ENCODE data around the gene ZDHHC4. TPM values are rescaled to one million over a fixed set of nuclear protein-coding genes. Genes with fewer than 3 reads are reported as not detected.

ZDHHC4 gene
- total and polyA plus RNA-seq, 9 of the 15 experiments (the other 6 are each of a cell fraction or from before 2014, with no cell fraction given), result 33.4 to 106 (median 58.3) TPM

GRCh38 chr7:6577369-6578113 lies at the start of gene ZDHHC4 (continued):
- TF ChIP-seq ZNF740 (CRISPR knock-in tag; IDR thresholded peaks at IDR 0.05) (no peak), ZNF740 (tag; IDR thresholded peaks at IDR 0.05) (no peak), ZNF347 (CRISPR knock-in tag; IDR thresholded peaks at IDR 0.05; ENCODE audit: low read depth) (no peak), ZNF197 (CRISPR knock-in tag; IDR thresholded peaks at IDR 0.05; ENCODE audit: low read depth) (no peak)

- intact Hi-C loops (cut with micrococcal nuclease) (no loop called here), in situ Hi-C loops (cut with MboI) (no loop called here)
- no peaks in the 10 kb centered on the region for H3K9me1 ChIP-seq (ENCODE audit: control insufficient read depth, insufficient read depth, low read length)
- peaks cover 25 to 72% of the 10 kb centered on the region in 2 experiments; a peak in 4 of 5 replicates for H3K27me3 ChIP-seq (ENCODE audit: control insufficient read depth in 2 of 2, insufficient read depth in 2 of 2, low read length in 2 of 2)
- CTCF ChIA-PET (ENCODE audit: low intra/inter-chr PET ratio), result no interaction called here
- no peak overlapping the region for H3K4me2 ChIP-seq (ENCODE audit: insufficient read depth, low read length)
- H3K9me3 ChIP-seq (replicated peaks; ENCODE audit: control insufficient read depth, insufficient read depth, low read depth, low read length), result no peaks in the 10 kb centered on the region
- FAIRE-seq, result no peak
- DNase-seq (ENCODE audit: extremely low read depth in 1 of 4, low spot score in 3 of 4), result no peak
- no peak overlapping the region for H2AFZ ChIP-seq (ENCODE audit: low read depth, low read length)
- H3K79me2 ChIP-seq (ENCODE audit: control insufficient read depth, insufficient read depth, low read length), result no peaks in the 10 kb centered on the region
- POLR2A ChIA-PET, result interaction anchor here (0.5 kb wide), 1 partner anchor 46 kb away, joined by 3 read pairs; no protein-coding TSS in a partner anchor
- H3K9ac ChIP-seq (ENCODE audit: insufficient read depth in 1 of 2, low read depth in 2 of 2, low read length in 2 of 2), result no peak overlapping the region
- no peak overlapping the region for H3K27ac ChIP-seq (ENCODE audit: extremely low read depth, low read depth, low read length)
- TF ChIP-seq THRAP3 (IDR thresholded peaks at IDR 0.05; ENCODE audit: borderline replicate concordance), result no peak
- 0 out of 2 replicates have a peak, but pooled peaks have one; percentile 1 for TF ChIP-seq SPI1 (IDR thresholded peaks at IDR 0.05; ENCODE audit: borderline replicate concordance, low read depth, low read length)
- no peaks in the 10 kb centered on the region for H4K20me1 ChIP-seq (replicated peaks; ENCODE audit: control insufficient read depth, insufficient read depth, low read length)
- no TSS peak for BruUV-seq (replicated peaks)
- no peak for ATAC-seq
- H3K36me3 ChIP-seq (ENCODE audit: control insufficient read depth, insufficient read depth, low read length), result no peaks in the 10 kb centered on the region
- H3K4me3 ChIP-seq, result no peak overlapping the region
- H3K4me1 ChIP-seq (replicated peaks in 1 of 2; ENCODE audit: control insufficient read depth in 2 of 2, insufficient read depth in 2 of 2, low read length in 2 of 2), result peaks cover 0 to 23% of the 10 kb centered on the region in 2 experiments; a peak in 3 of 5 replicates
- 7% methylated on average over 13 of the region's 13 CpGs for WGBS (ENCODE audit: insufficient coverage, low coverage, missing lambda C conversion rate)
These were observed 48.7 kb upstream of the ZDHHC4 start for GRCh38 chr7:6528401-6529130.
